HUES64 (cell line): ENCODE data around the gene PDGFRB.

Source experiments
- H3K27ac ChIP-seq: 2 replicates; pipeline ENCODE4 v1.7.0; 2013; ENCODE audit warnings: low read depth, low read length, inconsistent platforms
- H3K27me3 ChIP-seq: 2 replicates; pipeline ENCODE4 v1.6.1; 2013; ENCODE audit warnings: mild to moderate bottlenecking, low read length; ENCODE audit not compliant: insufficient read depth
- H3K36me3 ChIP-seq: 2 replicates; pipeline ENCODE4 v1.6.1; 2013; ENCODE audit warnings: mild to moderate bottlenecking, low read length; ENCODE audit not compliant: insufficient read depth
- H3K4me1 ChIP-seq: 2 replicates; pipeline ENCODE4 v1.6.1; 2013; ENCODE audit warnings: mild to moderate bottlenecking, low read length, moderate library complexity; ENCODE audit not compliant: insufficient read depth
- H3K4me3 ChIP-seq: 2 replicates; pipeline ENCODE4 v1.5.1; 2013; ENCODE audit warnings: mild to moderate bottlenecking, low read length, moderate library complexity
- H3K9ac ChIP-seq: 2 replicates; pipeline ENCODE4 v1.6.1; 2013; ENCODE audit warnings: mild to moderate bottlenecking, low read depth, low read length
- H3K9me3 ChIP-seq: 2 replicates; pipeline ENCODE4 v1.6.1; 2013; ENCODE audit warnings: low read depth, low read length; ENCODE audit not compliant: insufficient read depth
- WGBS: fragments of 150-250, 120-280 bp; methylation state at CpG from one replicate; pipeline ENCODE4 v1.1.7; 2013; ENCODE audit warnings: missing lambda C conversion rate; 5-methylcytosine and 5-hydroxymethylcytosine counted together

The PDGFRB gene

DNA sequence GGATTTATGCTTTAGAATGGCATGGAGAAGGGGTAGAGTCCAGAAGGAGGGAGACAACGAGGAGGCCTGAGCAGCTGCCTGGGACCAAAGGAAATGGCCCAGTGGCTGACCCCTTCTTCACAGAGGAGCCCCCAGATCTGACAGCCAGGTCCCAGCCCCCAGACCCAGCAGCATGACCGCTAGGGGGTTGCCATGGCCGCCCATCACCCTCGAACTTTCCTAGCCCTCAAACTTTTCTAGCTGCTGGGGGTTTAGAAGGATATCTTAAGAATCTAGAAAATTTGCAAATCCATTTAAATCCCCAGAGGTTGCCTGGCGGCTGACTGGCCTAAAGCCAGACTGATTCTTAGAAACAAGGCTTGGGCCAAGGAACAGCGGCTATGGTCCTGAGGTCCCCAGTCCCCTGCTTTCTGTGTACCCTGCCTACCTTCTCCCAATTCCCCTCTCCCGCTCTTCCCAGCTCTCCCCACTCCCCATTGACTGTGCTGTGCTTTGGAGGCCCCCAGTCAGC, 972 bp downstream of the PDGFRB start:
- Histone ChIP-seq H3K27me3 (no peaks in the 10 kb centered on the region; the same call in 1 of the 2 replicates), H3K27ac (no peak overlapping the region), H3K4me3 (peak overlapping the region; percentile 50; the same call in 1 of the 2 replicates), H3K9me3 (no peaks in the 10 kb centered on the region), H3K4me1 (peaks cover 23% of the 10 kb centered on the region), H3K36me3 (no peaks in the 10 kb centered on the region), H3K9ac (no peak overlapping the region)
- WGBS = 38% methylated on average over 6 of the region's 7 CpGs

DNA sequence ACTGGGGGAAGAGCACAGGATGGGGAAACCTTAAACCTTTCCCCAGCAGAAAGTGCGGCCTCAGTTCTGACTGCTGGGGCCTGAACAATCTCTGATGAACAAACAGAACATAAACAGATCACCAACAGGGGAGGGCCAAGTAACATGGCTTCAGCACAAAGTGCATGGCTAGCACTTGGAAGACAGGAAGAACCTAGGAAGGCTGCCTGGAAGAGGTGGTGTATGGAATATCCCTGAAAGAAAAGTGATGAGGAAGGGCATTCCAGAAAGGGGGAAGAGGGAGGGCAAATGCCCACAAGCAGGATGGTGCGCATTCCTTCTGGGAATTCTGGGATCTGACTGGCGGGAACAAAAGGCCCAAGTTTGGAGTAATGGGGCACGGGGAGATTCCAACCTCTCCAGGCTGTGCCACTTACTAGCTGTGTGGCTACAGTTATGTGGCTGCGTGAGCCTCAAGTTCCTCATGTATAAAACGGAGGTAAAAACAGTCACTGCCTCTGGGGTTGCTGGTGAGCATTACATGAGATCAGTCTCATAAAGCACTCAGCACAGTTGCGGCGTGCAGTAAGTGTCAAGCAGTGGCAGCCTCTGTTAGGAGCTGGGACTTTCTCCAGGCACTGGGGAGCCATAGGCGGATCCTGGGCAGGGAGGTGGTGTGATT, 1.6 kb downstream of the PDGFRB start:
- 76% methylated on average over 9 of the region's 9 CpGs for WGBS
- H3K27ac ChIP-seq = no peak overlapping the region
- H3K36me3 ChIP-seq = no peaks in the 10 kb centered on the region
- H3K4me1 ChIP-seq = peaks cover 23% of the 10 kb centered on the region
- H3K9me3 ChIP-seq = no peaks in the 10 kb centered on the region
- H3K27me3 ChIP-seq = no peaks in the 10 kb centered on the region; the same call in 1 of the 2 replicates
- peak overlapping the region; percentile 50; the same call in 1 of the 2 replicates for H3K4me3 ChIP-seq
- no peak overlapping the region for H3K9ac ChIP-seq

DNA sequence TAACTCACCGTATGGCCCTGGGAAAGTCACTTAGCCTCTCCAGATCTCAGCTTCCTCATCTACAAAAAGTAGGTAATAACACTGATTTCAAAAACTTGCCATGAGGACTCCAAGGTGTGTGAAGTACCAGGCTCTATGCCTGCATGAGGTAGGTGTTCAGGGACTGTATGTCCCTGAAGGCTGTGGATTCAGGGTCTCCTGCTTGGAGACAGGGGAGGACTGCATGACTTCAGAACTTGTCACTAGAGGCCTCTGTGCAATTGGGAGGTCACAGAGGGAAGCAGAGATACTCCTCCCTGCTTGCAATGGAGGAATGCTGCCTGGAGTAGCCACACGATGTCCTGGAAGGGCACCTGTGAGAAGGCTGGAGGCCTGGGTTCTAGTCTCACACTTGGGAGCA, 2.2 kb downstream of the PDGFRB start:
- Histone ChIP-seq H3K4me3 (no peak overlapping the region), H3K27me3 (no peaks in the 10 kb centered on the region; the same call in 1 of the 2 replicates), H3K9ac (no peak overlapping the region), H3K27ac (no peak overlapping the region), H3K4me1 (peaks cover 23% of the 10 kb centered on the region), H3K9me3 (no peaks in the 10 kb centered on the region), H3K36me3 (no peaks in the 10 kb centered on the region)
- 64% methylated on average over 2 of the region's 2 CpGs for WGBS

DNA sequence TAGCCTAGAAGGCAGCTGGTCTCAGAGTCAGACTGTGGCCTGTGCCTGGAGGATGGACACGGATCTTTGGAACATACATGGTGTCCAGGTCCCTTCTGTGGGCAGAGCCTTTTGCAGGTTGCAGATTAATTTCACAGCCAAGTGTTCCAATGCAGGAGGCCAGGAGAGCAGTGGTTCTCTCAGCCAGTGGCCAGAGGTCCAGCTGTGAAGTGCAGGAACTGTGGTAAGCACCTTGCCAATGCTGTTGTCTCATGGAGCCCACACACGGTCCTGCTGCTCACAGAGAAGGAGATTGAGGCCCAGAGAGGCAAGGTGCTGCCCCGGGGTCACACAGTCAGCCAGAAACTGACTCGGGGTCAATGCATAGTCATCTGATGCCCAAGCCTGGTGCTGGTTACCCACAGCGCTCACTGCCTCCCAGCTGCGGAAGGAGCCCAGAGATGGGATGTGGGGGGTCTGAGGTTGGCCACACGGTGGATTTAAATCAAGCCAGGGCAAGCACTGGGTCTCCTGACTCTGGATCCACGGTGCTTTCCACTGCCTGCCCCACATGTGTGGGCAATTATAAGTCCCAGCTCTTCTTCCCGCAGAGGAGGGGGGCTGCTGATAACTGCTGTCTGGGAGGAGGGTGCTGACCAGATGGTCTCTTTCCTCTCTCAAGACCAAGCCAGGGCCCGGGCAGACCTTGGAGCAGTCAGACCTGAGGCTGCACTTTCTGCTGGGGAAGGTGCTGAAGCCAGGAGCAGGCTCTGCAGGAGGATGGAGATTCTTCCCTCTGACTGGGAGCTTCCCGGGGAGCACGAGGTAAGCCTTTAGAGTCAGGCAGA, 2.8 kb downstream of the PDGFRB start:
- Histone ChIP-seq H3K27me3 (no peaks in the 10 kb centered on the region; the same call in 1 of the 2 replicates), H3K4me3 (no peak overlapping the region), H3K4me1 (peaks cover 23% of the 10 kb centered on the region), H3K9ac (no peak overlapping the region), H3K36me3 (no peaks in the 10 kb centered on the region), H3K9me3 (no peaks in the 10 kb centered on the region), H3K27ac (no peak overlapping the region)
- WGBS = 77% methylated on average over 12 of the region's 12 CpGs

DNA sequence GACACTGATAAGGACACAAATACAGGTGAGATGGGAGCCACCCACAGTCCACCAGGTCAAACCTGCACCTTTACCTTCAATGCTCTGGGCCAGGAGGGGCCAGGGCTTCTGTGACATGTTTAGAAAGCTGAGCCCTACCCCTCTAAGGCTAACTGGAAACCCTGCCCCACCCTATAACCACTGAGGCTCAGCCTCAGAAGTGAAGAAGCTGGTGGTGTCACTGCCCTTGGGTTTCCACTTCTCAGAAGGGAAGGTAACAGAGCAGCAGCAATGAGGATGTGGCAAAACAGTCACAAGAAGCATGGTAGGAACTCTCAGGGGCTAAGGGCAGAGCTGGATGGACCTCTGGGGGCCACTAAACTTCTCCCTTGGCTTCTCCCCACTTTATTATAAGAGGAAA, 6.0 kb downstream of the PDGFRB start:
- H3K4me3 ChIP-seq = no peak overlapping the region
- H3K27ac ChIP-seq = no peak overlapping the region
- H3K27me3 ChIP-seq = no peaks in the 10 kb centered on the region
- no peaks in the 10 kb centered on the region for H3K36me3 ChIP-seq
- peaks cover 19% of the 10 kb centered on the region for H3K4me1 ChIP-seq
- H3K9ac ChIP-seq = no peak overlapping the region
- H3K9me3 ChIP-seq = no peaks in the 10 kb centered on the region

DNA sequence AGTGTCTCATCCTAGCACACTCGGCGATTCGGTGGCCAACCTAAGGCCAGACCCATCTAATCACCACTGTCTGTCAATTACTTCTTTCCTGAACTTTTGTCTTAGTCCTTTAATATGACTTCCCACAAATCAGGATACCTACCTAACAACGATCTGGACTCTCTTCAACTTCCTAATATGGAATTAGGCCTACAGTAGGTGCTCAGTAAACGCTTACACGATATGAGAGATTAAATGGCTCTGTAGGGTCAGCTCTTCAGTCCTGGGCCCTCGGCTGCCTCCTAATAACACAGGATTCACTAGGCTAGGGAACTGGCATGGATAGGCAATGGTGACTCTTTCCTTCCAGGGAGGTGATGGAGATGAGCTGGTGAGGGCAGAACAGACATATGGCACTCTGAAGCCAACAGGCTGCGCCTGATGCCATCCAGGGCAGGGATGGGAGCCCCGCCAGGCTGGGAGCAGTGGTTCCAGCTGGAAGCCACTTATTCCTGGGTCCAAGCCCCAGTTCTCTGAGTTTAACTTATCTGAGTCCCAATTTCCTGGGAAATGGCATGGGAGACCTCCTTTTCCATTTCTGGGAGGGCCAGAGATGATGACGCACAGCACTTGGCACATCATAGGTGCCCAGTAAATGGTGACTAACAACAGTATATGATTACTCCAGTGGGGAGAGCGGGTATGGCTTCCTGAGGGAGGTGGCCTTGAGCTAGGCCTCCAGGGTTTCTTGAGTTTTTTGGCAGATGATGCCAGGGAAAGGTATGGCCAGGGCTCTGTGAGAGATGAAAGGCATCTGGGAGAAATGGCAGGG, 7.3 kb downstream of the PDGFRB start:
- Histone ChIP-seq H3K4me1 (peaks cover 18% of the 10 kb centered on the region), H3K9me3 (no peaks in the 10 kb centered on the region), H3K27me3 (no peaks in the 10 kb centered on the region), H3K27ac (no peak overlapping the region), H3K36me3 (no peaks in the 10 kb centered on the region), H3K4me3 (no peak overlapping the region), H3K9ac (no peak overlapping the region)
- 95% methylated on average over 11 of the region's 11 CpGs for WGBS

DNA sequence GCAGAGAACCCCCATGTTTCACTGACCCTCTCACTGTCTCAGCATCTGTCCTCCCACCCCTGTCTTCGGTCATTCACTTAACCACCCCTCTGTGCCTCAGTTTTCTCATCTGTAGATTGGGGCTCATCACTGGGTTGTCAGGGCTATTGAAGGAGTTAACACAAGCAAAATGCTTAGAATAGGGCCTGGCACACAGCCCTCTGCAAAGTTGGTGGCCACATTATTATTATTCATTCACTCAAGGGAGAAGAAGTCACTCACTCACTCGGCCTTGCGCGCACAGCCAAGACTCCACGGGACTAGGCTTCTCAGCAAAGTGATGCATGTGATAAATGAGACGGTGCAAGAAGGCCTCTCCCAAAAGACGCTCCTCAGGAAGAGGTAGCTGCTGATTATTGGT, 8.0 kb downstream of the PDGFRB start:
- 95% methylated on average over 7 of the region's 7 CpGs for WGBS
- Histone ChIP-seq H3K9me3 (no peaks in the 10 kb centered on the region), H3K27me3 (no peaks in the 10 kb centered on the region), H3K27ac (no peak overlapping the region), H3K4me3 (no peak overlapping the region), H3K4me1 (peaks cover 17% of the 10 kb centered on the region), H3K36me3 (no peaks in the 10 kb centered on the region), H3K9ac (no peak overlapping the region)

DNA sequence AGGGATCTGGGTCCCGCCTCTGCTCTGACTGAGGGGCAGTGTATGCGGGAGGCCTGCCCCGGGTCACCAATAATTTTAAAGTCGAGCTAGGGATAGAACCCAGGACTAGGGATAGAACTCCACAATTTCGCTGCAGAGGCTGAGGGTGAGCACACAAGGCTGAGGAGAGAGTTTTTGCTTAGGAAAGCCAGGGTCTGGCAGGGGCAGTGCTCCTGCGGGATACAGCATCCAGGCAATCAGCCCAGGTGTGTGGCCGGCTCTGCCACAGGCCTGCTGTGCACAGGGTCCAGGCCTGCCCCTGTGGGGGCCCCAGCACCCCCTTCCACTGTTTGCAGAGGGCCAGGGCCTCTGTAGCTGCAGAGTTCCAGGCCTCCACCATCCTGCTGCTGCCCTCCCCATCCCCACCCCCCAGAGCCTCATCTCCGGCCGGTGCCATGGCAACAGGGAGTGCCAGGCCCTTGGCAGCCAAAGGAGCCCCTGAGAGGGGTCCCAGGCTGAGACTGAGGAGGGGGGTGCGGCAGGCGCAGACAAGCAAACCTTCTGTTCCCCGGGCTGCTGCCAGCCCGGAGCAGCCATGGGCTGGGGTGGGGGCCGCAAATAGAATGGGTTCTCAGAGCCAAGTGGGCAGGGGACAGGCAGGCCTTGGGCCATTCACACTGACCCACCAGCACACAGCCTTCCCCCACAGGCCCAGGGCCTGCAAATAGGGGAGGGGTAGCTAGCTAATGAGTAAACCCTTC, 8.6 kb downstream of the PDGFRB start:
- Histone ChIP-seq H3K27ac (no peak overlapping the region), H3K36me3 (no peaks in the 10 kb centered on the region), H3K9ac (no peak overlapping the region), H3K27me3 (no peaks in the 10 kb centered on the region), H3K4me1 (peaks cover 21% of the 10 kb centered on the region), H3K4me3 (no peak overlapping the region), H3K9me3 (no peaks in the 10 kb centered on the region)
- 91% methylated on average over 14 of the region's 14 CpGs for WGBS

DNA sequence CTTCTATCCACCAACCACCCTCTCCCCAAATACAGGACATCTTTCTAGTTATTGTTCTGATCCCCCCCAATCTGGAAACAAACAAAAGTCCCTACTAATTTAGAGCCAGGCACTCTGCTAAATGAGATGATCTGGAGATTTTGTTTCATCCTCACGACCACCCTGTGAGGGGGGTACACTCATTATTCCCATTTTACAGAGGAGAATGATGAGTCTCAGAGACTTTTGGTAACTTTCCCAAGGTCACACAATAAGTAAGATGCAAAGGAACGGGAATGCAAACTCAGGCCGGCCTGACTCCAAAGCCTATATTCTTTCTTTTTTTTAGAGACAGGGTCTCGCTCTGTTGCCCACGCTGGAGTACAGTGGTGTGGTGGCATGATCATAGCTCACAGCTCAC, 9.4 kb downstream of the PDGFRB start:
- H3K27ac ChIP-seq = no peak overlapping the region
- H3K27me3 ChIP-seq = no peaks in the 10 kb centered on the region
- 93% methylated on average over 5 of the region's 5 CpGs for WGBS
- no peaks in the 10 kb centered on the region for H3K36me3 ChIP-seq
- H3K9me3 ChIP-seq = no peaks in the 10 kb centered on the region
- no peak overlapping the region for H3K9ac ChIP-seq
- H3K4me1 ChIP-seq = peaks cover 26% of the 10 kb centered on the region
- no peak overlapping the region for H3K4me3 ChIP-seq

DNA sequence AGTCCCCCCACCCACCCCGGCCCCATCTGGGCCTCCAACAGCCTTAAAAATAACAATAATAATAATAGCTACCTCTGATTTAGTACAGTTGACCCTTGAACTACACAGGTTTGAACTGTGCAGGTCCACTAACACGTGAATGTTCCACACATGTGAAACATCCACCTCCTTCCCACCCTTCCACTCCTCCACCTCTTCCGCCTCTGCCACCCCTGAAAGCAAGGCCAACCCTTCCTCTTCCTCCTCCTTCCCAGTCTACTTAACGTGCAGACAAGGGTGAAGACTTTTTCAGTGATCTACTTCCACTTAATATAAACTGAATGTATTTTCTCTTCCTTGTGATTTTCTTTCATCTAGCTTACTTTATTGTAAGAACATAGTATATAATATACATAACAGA, 10.8 kb downstream of the PDGFRB start:
- H3K27ac ChIP-seq = no peak overlapping the region
- H3K4me3 ChIP-seq = no peak overlapping the region
- peaks cover 30% of the 10 kb centered on the region for H3K4me1 ChIP-seq
- WGBS = 59% methylated on average over 4 of the region's 4 CpGs
- no peaks in the 10 kb centered on the region for H3K27me3 ChIP-seq
- H3K9me3 ChIP-seq = no peaks in the 10 kb centered on the region
- H3K9ac ChIP-seq = no peak overlapping the region
- no peaks in the 10 kb centered on the region for H3K36me3 ChIP-seq
